ENCODE measurements around the gene MIEN1.

Gene MIEN1

DNA sequence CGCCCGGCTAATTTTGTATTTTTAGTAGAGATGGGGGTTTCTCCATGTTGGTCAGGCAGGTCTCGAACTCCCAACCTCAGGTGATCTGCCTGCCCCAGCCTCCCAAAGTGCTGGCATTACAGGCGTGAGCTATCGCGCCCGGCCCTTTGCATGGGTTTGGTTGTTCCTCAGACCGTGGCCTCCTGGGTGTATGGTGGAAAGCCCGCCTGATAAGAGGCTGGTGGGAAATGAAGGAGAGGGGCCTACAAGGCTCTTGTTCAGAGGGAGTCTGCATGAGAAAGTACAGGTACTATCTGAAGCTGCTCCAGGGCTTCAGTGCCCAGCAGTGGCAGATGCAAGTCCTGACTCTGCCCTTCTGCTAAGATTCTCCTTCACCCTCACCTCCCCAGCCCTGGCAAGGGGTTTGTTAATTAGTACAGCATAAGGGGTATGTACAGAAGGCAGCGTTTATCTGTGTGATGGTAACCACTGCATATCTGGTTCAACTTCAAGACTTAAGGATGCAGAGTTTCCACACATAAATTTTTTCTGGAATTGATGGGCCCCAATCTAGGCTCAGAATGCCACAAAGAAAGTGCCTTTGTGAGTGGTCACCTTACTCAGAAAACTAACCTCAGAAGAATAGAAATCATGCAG lies 31.6 kb upstream of the MIEN1 start:
- TF ChIP-seq GATA3 (IDR thresholded peaks at IDR 0.05; ENCODE audit: low read depth, low read length), result no peak
- no peak for TF ChIP-seq GATA2 (IDR thresholded peaks at IDR 0.05; ENCODE audit: low read depth, low read length)

DNA sequence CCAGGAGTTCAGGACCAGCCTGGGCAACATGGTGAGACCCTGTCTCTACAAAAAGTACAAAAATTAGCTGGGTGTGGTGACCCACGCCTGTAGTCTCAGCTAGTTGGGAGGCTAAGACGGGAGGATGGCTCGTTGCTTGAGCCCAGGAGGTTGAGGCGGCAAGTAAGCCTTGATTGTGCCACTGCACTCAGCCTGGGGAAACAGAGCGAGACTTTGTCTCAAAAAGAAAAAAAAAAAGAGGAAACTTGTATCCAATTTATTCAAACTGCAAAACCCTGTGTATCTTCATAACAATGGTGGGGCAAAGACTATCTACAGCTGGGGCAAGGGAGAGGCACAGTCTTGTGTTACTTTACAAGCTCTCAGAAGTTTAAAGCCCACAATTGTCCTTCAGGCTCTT lies 28.9 kb upstream of the MIEN1 start:
- no peak for TF ChIP-seq GATA3 (IDR thresholded peaks at IDR 0.05; ENCODE audit: low read depth, low read length)
- TF ChIP-seq GATA2 (IDR thresholded peaks at IDR 0.05; ENCODE audit: low read depth, low read length), result no peak

DNA sequence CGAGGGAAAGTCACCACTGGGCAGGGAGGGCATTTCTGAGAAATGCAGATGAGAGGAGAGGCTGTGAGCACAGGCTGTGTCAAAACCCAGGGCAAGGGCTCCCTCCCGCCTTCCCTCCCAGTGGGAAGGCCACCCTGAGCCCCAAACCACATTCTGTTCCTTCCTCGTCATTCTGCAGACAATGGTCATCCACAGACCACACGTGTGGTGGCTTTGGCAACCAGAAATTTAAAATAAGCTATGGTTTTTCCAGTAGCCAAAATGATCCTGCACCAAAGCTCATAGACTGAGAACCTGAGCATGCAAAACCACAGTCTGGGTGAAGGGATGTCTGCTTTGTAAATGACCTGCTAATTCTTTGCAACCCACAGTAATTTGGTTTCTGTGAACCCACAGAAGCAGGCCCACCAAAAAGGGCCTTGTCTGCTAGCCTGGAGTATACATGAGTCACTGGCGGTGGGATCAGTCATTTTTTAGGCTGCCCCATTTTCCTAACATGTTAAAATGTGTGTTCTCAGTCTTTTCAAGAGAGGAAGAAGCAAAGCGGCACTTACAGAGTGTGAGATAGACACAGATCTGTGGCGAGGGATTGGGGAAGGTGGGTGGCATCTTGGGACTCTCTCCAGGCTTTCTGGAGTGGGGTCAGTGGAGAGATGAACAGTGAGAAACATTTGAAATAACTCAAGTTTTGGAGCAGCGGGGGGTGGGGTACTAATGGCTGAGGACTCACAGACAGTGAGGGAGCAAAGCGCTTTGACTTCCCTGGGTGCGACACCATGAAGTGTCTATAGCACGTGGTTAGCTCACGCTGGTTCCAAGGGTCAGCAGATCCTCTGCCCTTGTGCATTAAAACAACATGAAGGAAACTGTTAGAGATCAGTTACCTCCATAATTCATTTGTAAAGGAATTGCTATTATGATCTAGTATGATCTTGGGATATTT lies 27.9 kb upstream of the MIEN1 start:
- TF ChIP-seq GATA2 (IDR thresholded peaks at IDR 0.05; ENCODE audit: low read depth, low read length) (no peak), GATA3 (IDR thresholded peaks at IDR 0.05; ENCODE audit: low read depth, low read length) (no peak)

DNA sequence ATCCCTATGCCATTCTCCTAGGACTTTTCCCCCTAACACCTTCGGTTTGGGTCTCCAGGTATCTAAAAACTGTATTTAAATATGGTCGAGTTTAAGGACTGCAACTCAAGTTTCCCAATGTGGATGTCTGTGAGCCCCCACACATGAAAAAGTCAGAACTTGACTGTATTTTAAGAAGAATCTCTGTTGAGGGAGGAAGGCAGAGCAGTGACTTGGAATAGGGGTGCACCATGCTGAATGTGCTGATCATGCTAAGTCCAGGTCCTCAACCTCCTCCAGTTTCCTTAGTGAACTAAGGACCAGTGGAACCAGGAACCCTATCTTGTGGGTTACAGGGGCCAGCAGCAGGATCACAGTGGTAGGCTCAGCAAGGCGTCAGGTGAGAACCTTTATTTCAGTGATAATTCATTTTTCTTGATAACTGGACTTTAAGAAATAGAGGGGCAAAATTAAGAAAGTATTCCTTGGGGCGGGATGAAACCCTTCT lies 26.9 kb upstream of the MIEN1 start:
- no peak for TF ChIP-seq GATA3 (IDR thresholded peaks at IDR 0.05; ENCODE audit: low read depth, low read length)
- TF ChIP-seq GATA2 (IDR thresholded peaks at IDR 0.05; ENCODE audit: low read depth, low read length), result no peak

DNA sequence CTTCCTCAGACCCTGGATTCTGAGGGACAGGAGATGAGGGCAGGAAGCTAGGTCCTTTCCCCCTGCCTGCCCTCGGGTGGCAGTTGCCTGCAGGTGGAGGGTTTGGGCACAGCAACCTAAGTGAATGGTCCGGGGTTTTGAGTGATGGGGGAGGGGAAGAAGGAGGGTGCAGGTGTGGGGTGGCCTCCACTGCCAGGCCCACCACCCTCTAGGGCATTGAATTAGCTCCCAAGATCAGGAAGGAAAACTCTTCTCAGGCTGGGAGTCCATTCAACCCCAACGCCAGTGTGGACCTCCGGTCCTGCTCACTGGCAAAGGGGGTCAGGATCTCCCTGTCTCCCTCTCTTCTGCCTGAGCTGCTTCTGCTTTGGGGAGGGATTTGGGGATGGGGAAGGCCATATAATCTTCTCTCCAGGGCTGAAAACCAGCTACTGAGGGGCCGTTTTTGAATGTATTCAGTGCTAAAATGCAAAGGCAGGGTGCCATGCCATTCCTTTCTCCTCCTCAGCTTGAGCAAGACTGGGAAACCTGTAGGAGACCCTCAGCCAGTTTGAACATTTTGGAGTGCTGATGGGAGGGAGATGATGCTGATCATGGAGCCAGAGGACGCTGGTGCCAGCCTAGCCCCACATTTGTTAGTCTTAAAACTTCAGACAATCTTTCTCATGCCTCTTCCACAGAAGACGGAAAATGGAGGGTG lies 26.2 kb upstream of the MIEN1 start:
- no peak for TF ChIP-seq GATA2 (IDR thresholded peaks at IDR 0.05; ENCODE audit: low read depth, low read length)
- no peak for TF ChIP-seq GATA3 (IDR thresholded peaks at IDR 0.05; ENCODE audit: low read depth, low read length)

DNA sequence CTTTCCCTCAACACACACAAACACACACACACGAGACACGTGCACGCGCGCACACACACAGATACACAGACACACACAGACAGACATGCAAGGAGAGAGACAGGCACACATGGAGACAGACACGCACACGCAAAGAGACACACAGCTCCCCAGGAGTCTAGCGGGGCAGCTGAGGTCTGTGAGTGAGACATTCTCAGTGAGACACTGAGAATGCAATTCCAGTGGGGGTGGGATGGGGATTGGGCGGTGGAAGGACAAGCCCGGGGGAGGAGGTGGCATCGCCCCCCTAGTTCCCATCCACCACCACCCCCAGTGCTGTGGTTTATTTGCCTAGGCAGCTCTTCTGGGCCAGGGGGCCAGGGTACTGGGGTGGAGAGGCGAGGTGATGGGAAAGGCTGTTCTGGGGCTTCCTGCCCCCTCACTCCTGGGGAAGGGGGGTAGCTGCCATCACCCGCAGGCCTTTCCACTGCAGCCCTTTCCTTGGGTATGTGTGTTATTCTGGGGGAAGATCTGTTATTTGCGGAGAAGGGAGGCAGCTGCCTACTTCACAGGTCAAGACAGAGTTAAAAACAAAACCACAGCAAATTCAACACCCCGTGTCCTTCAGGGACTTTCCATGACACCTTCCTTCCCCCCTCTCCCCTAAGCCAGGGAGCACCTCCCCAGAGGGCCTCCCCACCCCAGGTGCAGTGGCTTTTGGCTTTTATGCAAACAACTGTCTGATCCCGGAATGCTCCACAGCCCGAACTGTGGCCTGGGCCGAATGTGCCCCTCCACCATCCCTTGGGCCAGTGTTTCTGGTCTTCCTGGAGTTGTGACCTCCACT lies 25.4 kb upstream of the MIEN1 start:
- no peak for TF ChIP-seq GATA2 (IDR thresholded peaks at IDR 0.05; ENCODE audit: low read depth, low read length)
- TF ChIP-seq GATA3 (IDR thresholded peaks at IDR 0.05; ENCODE audit: low read depth, low read length), result no peak

DNA sequence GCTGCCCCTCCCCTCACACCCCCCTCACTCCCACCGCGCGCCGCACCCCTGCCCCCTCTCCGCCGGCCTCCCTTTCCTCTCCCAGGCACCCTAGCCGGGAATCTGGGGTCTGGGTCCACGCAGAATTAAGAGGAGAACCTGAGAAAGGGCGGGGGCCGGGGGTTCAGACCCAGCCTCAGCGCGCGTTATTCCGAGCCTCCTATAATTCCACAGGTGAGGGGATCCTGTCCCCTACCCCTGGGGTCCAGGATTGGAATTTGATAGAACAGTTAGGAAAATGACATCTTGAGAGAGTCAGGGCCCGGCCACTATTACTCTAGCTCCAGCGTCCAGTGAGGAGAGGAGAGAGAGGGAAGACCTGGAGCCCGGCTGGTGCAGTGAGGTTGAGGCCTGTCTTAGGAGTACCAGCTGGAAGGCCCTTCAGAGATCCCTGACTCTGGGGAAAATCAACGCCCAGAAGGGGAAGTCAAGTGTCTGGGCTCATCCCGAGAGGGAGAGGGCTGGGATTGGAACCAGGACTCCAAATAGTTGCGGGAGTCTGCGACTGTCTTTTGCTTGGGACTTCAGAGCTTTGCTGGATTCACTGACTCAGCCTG lies 24.7 kb upstream of the MIEN1 start:
- TF ChIP-seq GATA2 (IDR thresholded peaks at IDR 0.05; ENCODE audit: low read depth, low read length) (no peak), GATA3 (IDR thresholded peaks at IDR 0.05; ENCODE audit: low read depth, low read length) (no peak)

DNA sequence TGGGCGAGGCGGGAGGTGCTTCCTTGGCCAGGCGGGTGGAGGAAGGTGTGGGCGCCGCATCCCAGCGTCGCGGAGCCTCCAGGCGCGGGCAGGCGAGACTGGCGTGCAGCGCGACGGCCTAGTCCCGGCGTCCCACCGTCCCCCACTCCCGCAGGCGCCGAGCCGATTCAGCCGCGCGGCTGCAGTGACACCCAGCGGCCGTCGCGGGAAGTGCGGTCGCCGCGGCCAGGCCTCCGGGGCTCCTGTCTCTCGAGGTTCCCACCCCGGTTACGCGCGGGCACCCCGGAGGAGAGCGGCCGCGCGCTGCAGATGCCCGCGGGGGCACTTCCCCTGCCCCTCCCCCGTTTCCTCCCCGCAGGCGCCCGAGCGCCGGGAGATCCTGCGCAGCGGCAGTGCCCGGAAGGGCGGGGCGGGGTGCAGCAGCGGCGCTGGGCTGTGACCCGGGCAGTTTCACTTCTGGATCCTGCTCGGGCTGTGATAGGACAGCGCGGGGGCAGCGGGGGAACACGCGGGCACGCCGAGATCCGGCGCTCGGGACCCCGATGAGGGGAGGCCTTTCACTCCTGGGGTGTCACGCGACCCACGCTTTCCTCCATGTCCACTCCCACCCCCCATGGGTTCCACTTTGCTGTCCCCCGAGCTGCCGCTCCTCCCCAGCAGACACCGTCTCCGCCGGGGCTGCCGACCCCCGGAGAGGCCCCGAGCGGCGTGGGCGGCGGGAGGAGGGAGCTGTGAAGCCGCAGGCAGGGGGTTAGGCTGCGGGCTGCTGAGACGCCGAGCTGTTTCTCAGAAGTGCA lies 24.0 kb upstream of the MIEN1 start:
- no peak for TF ChIP-seq GATA2 (IDR thresholded peaks at IDR 0.05; ENCODE audit: low read depth, low read length)
- no peak for TF ChIP-seq GATA3 (IDR thresholded peaks at IDR 0.05; ENCODE audit: low read depth, low read length)

DNA sequence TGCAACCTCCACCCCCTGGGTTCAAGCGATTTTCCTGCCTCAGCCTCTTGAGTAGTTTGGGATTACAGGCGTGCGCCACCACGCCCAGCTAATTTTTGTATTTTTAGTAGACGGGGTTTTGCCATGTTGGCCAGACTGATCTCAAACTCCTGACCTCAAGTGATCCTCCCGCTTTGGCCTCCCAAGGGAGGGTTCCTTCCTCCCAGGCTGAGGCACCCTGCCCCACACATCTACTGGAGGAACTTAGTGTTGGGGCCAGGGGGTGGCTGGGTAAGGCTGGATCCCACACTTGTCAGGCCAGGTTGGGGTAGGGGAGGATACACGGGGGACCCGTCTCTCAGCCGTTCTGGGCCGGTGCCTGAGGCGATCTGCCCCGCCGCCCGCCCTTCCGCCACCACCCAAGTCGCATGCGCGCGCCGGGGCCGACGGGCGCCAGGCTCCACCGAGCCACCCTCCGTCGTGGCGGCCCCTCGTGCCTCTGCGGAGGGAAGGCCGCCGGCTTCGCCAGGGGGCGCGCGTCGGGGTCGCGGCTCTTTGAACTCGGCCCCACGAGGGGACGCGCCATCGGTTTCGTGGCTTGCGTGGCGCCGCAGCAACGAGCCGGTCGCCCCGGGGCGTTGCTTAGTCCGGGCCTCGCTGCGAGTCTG lies 23.3 kb upstream of the MIEN1 start:
- no peak for TF ChIP-seq GATA3 (IDR thresholded peaks at IDR 0.05; ENCODE audit: low read depth, low read length)

DNA sequence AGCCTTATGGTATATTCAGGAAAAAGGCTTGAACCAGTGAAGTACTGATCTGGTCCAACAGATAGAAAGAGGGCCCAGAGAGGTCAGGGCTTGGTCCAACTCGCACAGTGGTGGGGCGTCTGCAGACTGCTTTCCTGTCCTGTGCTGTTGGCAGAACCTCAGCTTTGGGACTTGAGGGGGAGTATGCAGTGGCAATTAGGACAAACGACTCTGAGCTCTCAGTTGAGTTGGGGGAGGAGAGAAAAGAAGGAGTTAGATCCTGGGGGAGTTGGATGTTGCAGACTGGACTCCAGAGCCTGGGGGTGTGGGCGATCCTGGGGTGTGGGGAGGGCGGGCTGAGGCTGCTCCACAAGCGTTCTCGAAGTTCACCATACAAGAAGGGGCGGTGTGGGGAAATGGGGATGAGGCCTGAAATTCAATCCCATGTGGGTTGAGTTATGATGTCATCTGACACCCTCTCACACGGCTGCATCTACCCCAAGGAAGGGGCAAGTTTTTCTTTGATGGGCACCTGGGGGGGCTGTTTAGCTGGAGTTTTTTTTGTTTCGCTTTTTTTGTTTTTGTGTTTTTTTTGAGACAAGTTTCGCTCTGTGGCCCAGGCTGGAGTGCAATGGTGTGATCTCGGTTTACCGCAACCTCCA lies 22.0 kb upstream of the MIEN1 start:
- TF ChIP-seq GATA3 (IDR thresholded peaks at IDR 0.05; ENCODE audit: low read depth, low read length) (no peak), GATA2 (IDR thresholded peaks at IDR 0.05; ENCODE audit: low read depth, low read length) (no peak)

DNA sequence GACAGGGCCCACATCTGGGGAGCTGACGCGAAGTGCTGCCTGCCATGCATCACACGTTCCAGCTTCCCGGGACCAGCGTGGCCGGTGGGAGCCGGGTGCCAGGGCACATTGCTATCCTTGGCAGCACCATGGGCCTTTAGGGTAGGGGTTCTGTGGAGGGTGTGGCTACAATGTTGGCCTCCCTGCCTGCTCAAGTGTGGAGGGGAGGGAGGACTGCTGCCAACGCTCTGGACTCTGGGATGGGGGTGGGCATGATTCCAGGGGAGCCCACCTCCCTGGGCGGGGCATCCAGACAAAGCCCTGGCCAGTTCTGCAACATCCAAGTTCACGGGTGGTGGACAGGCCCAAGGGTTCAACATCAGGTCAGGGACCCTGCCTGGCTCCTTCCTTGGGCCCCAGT lies 21.3 kb upstream of the MIEN1 start:
- TF ChIP-seq GATA2 (IDR thresholded peaks at IDR 0.05; ENCODE audit: low read depth, low read length) (no peak), GATA3 (IDR thresholded peaks at IDR 0.05; ENCODE audit: low read depth, low read length) (no peak)
